ACHN (cell line): Measurements from ENCODE around the gene SLC25A42.

Experiments used
- DNase-seq: peaks from one replicate; pipeline ENCODE4 v3.0.0-alpha.2; 2015
- in situ Hi-C: cut with HindIII; loops from 2 replicates; pipeline ENCODE4 v1.10.0; 2017; ENCODE audit warnings: low sequenced_read_pairs, low pct_ligation_motif_present, low pct_unique_long_range_greater_than_20kb

The SLC25A42 gene

GRCh38 chr19:19064098-19064722 is 416 bp downstream of the SLC25A42 start:
- in situ Hi-C loops: no loop called here
- DNase-seq: no peak

DNA sequence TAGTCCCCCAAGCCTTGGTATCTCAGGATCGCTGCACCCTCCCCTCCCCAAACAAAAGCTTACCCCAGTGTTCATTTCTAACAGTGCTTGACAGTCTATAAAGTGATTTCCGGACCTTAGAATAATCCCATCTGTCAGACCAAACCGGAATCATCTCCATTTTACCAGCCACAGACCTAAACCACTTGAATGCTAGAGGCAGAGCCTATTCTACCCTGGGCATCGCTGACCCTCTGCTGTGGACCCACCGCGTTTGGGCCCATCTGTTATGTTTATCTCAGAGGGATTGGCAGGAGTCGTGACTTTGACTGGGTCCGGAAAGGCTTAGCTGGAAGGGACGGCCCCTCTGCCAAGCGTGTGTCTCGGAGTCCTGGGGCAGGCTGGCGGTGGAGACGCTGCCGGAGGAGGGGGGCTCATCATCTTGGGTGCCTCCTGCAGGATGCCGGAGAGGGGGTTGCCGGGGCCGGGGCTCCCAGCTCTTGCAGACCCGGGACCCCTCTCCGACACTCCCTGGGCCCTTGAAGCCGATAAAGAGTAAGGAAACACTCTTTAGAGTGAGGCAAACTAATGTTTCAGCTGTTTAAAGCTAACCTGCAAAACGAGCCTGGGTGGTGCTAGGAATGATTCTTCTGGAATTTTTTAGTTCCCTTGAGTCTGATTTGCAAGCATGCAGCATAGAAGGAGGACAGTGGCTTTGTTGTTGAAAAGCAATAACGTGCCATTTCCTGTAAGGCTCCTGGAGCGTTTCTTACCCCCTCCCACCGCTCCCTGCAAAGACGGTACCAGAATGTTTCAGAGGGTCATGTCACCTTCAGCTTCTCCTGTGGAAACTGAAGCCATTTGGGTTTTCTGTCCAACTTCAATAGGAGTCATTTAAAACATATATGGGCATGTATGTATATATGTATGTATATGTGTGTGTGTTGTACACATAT is 1.3 kb downstream of the SLC25A42 start:
- in situ Hi-C loops: no loop called here

DNA sequence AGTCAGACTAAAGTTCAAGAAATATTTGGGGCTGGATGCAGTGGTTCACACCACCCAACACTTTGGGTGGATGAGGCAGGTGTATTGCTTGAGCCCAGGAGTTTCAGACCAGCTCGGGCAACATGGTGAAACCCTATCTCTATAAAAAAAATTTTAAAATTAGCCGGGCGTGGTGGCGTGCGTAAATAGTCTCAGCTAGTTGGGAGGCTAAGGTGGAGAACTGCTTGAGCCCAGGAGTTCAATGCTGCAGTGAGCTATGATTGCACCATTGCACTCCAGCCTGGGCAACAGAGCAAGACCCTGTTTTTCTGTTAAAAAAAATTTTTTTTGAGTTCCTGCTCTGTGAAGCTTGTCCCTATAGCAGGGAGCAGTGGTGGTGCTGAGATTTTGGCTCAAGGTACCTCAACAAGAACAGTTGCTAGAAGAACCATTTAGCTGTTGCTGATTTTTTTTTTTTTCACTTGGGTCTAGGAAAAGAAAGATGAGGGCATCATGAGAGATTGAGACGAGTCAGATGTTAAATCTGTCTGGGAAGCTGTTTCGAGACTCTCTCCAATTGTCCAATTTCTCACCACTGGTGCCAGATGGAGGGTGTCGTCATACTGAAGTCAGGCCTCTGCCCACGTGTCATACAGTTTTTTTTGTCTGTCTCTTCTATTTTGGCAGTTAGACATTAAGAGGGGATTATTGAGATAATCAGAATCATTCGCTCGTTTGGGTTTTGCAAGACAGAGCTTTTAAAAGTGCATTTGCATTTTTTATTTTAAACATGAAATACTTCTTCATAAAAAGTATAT is 3.7 kb downstream of the SLC25A42 start:
- DNase-seq: no peak
- in situ Hi-C loops: no loop called here

More for the DNA sequence above, 1.3 kb downstream of the SLC25A42 start:
- DNase-seq: no peak

GRCh38 chr19:19068659-19069654 is 5.2 kb downstream of the SLC25A42 start:
- in situ Hi-C loops: no loop called here
- DNase-seq: no peak

DNA sequence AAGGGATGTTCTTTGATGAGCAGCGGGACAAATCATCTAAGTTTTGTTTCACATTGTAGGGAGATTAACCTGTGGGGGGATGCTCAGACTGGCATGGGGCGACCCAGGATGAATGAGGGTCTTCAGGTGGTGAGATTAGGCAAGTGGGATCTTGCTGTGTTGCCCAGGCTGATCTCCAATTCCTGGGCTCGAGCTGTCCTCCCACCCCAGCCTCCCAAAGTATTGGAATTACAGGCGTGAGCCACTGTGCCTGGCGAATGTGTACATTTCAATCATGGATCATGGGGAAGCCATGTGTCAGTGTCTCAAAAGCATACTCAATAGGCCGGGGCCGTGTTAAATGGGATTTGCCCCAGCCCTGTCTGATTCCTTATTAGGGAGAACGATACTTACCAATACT is 8.1 kb downstream of the SLC25A42 start:
- no peak for DNase-seq

GRCh38 chr19:19074196-19074882 is 10.5 kb downstream of the SLC25A42 start:
- in situ Hi-C loops: no loop called here
- DNase-seq: no peak

More for the DNA sequence above, 8.1 kb downstream of the SLC25A42 start:
- in situ Hi-C loops: no loop called here

DNA sequence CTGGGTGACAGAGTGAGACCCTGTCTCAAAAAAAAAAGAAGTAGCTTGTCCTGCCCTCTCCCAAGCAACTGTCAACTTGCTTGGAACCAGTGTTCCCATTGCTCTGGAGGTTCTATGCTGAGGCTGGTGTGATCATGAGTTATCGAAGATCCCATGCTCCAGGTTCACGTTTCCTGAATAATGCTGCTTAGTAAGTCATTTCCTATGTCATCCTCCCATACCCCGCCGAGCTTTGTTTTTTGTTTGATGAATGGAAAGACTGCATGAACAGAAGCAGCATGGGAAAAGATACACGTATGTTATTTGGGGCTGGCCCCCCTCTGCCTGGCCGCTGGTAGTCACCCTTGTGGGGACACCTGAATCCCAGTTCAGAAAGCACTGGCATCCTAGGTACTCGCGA is 11.3 kb downstream of the SLC25A42 start:
- in situ Hi-C loops: no loop called here
- no peak for DNase-seq

- in situ Hi-C loops: no loop called here
- DNase-seq: no peak
These were observed 12.7 kb downstream of the SLC25A42 start for GRCh38 chr19:19076476-19076875.

DNA sequence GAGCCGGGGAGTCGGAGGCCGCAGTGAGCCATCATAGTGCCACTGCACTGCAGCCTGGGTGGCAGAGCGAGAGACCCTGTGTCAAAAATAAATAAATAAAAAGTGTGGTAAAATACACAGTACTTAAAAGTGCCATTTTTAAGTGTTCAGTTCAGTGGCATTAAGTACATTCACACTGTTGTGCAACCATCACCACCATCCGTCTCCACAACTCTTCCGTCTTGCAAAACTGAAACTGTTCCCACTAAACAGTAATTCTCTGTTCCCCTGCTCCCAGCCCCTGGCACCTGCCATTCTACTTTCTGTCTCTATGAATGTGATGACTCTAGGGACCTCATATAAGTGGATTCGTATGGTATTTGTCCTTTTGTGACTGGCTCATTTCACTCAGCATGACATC is 13.3 kb downstream of the SLC25A42 start:
- in situ Hi-C loops: no loop called here

DNA sequence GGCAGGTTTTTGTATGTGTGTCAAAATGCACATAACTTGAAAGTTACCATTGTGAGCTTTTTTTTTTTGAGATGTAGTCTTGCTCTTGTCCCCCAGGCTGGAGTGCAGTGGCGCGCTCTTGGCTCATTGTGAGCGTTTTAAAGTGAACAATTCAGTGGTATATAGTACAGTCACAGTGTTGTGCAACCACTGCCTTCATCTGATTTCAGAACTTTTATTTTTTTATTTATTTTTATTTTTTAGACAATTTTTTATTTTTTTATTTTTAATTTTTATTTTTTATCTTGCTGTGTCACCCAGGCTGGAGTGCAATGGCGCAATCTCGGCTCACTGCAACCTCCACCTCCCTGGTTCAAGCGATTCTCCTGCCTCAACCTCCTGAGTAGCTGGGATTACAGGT is 15.0 kb downstream of the SLC25A42 start:
- no peak for DNase-seq
- in situ Hi-C loops: no loop called here

More for the DNA sequence above, 13.3 kb downstream of the SLC25A42 start:
- no peak for DNase-seq

- in situ Hi-C loops: no loop called here
- no peak for DNase-seq
These were observed 15.8 kb downstream of the SLC25A42 start for GRCh38 chr19:19079571-19079970.

- in situ Hi-C loops: no loop called here
- DNase-seq: no peak
These were observed 17.9 kb downstream of the SLC25A42 start for GRCh38 chr19:19081642-19082151.

DNA sequence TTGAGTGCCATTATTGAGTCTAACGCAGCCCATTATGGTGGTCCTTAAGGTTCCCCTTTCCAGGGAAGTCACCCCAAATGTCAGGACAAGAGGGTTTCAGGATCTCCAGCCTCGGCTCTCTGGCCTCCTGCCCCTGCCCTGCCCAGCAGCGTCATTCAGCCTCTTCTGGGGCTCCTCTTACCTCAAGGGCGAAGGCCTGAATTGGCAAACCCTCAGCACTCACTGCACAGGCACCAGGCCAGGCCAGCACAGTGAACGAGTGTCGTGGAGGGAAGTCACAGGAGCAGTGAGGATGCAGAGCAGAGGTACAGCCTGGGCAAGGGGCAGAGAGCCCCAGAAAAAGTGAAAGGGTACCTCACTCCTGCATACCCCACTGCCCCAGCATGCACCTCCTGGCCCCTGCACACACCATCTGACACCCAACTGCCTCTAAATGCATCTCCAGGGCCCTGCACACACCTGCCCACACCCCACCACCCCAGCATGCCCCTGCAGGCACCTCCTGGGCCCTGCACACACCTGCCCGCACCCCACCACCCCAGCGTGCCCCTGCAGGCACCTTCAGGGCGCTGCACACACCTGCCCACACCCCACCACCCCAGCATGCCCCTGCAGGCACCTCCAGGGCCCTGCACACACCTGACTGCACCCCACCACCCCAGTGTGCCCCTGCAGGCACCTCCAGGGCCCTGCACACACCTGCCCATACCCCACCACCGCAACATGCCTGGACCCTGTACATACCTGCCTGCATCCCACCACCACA is 19.8 kb downstream of the SLC25A42 start:
- DNase-seq: no peak
- in situ Hi-C loops: no loop called here

- no peak for DNase-seq
- in situ Hi-C loops: no loop called here
These were observed 23.9 kb downstream of the SLC25A42 start for GRCh38 chr19:19087676-19088075.

DNA sequence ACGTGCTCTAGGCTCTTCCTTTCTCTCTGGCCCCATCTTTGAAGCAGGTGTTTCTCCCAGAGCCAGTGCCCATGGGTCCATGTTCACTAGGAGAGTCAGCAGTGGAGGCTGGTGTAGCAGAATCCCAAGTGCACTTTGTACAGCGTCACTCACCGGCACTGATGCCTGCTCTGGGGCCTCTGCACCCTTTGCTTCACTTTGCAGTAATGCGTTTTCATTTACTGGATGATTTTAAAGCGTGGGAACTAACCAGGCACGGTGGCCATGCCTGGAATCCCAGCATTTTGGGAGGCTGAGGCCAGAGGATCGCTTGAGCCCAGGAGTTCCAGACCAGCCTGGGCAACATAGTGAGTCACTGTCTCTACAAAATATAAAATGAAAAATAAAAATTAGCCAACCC is 30.7 kb downstream of the SLC25A42 start:
- no peak for DNase-seq
- in situ Hi-C loops: no loop called here

- DNase-seq: no peak
- in situ Hi-C loops: no loop called here
These were observed 31.9 kb downstream of the SLC25A42 start for GRCh38 chr19:19095691-19096090.
